GOT3 (cell line): Measurements from ENCODE around the gene KNOP1.

ENCODE experiments used
- DNase-seq: peaks from one replicate; lab custom pipeline; 2025; ENCODE audit warnings: mixed read lengths; lab: John Stamatoyannopoulos, UW

The KNOP1 gene

GRCh38 chr16:19717741-19718623 lies at the start of gene KNOP1, which contains the start of gene IQCK:
Gene KNOP1 (minus strand): TSS chr16:19718227. CDS start chr16:19715035, 3,192 bp downstream.
Gene IQCK (plus strand): TSS chr16:19718271. CDS start chr16:19718307, 36 bp downstream.
- peak; percentile 59 for DNase-seq

- no peak for DNase-seq
Observed at GRCh38 chr16:19767497-19767896, 49.5 kb upstream of the KNOP1 start.

DNA sequence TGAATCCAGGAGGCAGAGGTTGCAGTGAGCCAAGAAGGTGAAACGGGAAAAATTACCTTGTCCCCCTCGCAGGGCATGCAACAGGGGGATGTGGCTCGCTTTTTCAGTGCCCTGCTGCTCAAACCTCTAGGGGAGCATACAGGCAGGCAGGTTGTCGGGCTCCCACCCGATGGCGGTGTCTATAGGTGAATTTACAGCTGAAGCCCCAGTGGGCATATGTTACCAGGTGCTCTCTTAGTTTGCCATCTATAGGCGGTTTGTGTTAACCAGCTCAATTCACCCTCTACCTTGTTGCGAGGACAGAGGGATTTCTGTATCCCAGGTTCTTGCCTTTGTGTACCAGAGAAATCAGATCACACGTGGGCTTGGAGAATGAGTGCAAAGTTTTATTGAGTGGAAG lies 49.0 kb upstream of the KNOP1 start:
- DNase-seq, result no peak

DNA sequence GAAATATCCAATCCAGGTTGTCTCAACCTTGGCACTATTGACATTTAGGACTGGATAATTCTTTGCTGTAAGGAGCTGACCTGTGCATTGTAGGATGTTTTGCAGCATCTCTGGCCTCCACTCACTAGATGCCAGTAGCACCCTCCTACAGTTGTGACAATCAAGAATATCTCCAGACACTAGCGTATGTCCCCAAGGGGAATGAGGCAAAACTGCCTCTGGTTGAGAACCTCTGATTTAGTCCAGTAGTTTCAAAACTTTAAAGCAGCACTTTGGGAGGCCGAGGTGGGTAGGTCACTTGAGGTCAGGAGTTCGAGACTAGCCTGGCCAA lies 48.5 kb upstream of the KNOP1 start:
- no peak for DNase-seq

- DNase-seq, result no peak
Observed at GRCh38 chr16:19765860-19766553, 48.0 kb upstream of the KNOP1 start.

- DNase-seq, result no peak
Observed at GRCh38 chr16:19760356-19761060, 42.5 kb upstream of the KNOP1 start.

GRCh38 chr16:19757762-19758595 lies 40.0 kb upstream of the KNOP1 start:
- no peak for DNase-seq

DNA sequence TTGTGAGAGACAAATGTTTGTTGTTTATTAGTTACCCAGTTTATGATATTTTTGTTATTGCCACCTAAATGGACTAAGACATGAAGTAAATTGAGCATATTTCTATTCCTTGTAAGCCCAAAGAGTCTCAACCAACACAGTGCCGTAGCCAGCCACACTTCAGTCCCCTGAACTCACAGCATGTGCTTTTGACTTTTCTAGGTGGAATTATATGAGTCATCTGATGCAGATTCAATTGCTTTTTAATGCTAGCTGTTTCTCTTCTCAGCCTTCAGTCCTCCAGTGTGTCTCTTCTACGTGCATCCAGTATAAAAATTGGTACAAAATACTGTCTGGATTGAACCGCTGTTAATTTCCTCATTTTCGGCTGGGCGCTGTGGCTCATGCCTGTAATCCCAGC lies 39.0 kb upstream of the KNOP1 start:
- no peak for DNase-seq

- no peak for DNase-seq
Observed at GRCh38 chr16:19755268-19755667, 37.2 kb upstream of the KNOP1 start.

- no peak for DNase-seq
Observed at GRCh38 chr16:19754644-19755036, 36.6 kb upstream of the KNOP1 start.

GRCh38 chr16:19753815-19754643 lies 36.0 kb upstream of the KNOP1 start:
- DNase-seq, result no peak

DNA sequence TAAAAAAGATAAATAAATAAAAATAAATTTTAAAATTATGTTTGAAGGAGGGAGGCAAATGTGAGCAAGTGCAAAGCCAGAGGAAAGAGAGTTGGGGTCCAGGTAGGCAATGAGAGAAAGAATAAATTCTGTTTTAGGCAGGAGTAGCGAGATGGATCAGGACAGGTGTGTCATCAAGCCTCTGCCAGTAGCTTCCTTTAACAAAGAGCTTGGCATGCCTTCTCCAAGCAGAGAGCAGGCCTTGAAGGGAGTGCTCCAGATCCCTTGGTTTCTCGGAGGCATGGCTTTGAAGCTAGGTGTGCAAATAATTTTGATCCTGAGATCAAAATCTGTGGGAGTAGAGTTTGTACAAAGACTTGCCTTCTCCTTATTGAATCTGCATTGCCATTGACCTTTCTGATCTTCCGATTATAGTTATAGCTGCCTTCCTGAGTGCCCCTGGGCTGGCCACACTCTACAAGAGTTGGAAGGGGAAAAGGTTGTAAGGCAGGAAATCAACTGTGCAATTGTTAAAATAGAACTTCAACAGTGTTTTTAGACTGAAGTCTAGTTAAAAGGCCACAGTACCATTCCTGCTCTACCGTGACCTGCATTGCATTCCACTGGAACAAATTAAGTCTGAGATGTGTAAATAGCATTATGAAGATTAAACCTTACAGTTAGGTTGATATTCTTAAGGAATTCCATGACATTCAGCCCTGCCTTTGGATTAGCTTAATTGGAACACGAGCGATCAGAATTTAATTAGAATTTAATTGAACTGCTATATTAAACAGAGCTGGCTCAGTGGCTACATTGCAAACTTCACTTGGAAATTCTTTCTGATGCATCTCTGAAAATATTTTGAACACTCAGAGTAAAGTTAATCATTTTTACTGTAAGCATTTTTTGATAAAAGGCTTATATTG lies 33.7 kb upstream of the KNOP1 start:
- DNase-seq, result no peak

GRCh38 chr16:19749571-19750080 lies 31.6 kb upstream of the KNOP1 start:
- DNase-seq, result no peak

- no peak for DNase-seq
Observed at GRCh38 chr16:19748389-19749168, 30.6 kb upstream of the KNOP1 start.

GRCh38 chr16:19746561-19746960 lies 28.5 kb upstream of the KNOP1 start:
- DNase-seq, result no peak

GRCh38 chr16:19745286-19746010 lies 27.4 kb upstream of the KNOP1 start:
- no peak for DNase-seq

GRCh38 chr16:19744670-19745069 lies 26.6 kb upstream of the KNOP1 start:
- no peak for DNase-seq

GRCh38 chr16:19743816-19744159 lies 25.8 kb upstream of the KNOP1 start:
- DNase-seq, result no peak
